EH (cell line): ENCODE results near the gene KCTD8.
"Not testable (repeated sequence)": the region's sequence is repeated elsewhere in the genome, so short reads cannot be mapped to it uniquely, and the experiment has no call there.

Experiments
- DNase-seq: peaks from one replicate; pipeline ENCODE4 v3.0.0-alpha.2; 2015; ENCODE audit warnings: low read depth

The KCTD8 gene

DNA sequence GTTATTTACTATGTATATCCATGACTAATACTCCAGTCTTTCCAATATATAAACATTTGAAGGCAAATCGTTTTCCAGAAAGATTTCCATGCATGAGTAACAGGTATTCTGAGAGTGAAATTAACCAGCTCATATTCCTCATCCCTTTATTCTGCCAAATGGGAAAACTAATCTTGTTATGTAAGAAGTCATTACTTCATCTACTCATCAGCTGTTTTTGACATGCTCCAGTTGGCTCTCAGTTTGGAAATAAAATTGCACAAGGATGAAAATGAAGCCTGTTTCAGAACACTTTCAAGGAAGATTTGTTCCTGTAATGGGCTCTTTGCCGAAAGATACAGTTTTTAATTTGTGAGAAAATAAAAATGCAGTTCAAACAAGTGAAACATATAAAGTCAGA lies 121.9 kb downstream of the KCTD8 start:
- no peak for DNase-seq

DNA sequence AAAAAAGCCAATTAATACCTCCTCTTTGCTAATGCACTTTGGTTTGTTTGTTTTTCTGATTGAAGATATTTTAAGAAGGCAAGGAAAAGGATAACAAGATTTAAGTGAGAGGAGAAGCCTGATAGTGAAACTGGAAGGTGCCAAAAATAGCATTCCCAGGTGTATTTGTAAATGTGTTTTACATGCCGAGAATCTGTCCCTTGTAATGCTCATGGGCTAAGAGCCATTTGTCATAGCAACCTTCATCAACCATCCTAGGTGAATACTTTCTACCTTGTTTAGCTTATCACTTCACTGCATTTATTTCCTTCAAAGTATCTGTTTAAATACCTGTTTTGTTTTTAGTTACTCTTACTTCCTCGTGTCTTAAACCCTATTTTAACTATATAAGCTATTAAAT lies 127.8 kb downstream of the KCTD8 start:
- DNase-seq = no peak

DNA sequence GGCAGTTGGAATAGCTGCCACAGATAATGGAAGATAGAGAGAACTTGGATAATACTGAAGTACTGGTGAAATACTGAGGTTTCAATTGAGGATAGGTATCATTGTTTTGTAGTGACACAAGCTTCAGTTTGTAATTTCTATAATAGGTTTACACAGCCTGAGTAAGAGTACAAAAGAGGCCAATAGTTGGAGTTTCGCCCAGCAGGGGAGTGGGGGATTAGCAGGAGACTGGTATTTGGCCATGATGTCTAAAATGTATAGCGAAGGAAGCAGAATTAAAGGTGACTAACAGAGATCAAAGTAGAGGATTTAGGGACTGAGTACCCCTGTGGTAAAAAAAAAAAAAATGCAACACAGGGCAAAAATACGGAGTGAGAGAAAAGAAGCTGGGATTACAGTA lies 129.5 kb downstream of the KCTD8 start:
- DNase-seq = no peak

DNA sequence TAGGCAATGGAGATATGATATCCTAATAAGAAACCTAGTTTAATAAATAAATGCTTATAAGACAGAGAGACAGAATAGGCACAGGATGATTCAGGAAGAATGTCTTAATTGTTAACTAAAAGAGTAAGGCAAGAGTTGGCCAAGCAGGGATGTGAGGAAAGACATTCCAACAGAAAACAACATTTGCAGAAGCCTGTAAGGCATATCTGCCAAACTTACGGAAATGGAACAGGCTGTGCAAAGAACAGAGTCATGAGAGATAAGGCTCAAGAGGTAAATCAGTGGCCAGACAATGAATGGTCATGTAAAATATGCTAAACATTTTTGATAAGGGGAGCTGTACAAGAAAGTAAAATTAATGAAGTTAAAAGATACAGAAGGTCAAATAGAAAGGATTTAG lies 134.9 kb downstream of the KCTD8 start:
- no peak for DNase-seq

DNA sequence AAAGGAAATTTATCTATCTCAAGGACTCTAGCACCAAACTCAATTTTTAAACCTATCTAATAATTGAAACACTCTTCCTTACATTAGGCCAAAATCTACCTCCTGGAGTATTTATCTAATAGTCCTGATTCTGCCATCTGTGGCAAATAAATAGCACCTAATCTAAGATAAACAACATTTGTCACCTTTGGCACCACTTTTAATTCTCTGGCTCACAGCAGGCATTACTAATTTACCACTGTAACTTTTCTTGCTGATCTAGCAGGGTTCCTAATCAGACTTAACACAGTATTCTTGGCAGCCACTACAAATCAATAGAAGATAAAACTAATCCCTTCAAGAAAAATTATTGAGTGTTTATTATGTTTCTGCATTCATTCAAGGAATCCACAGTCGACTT lies 161.1 kb downstream of the KCTD8 start:
- DNase-seq = no peak

DNA sequence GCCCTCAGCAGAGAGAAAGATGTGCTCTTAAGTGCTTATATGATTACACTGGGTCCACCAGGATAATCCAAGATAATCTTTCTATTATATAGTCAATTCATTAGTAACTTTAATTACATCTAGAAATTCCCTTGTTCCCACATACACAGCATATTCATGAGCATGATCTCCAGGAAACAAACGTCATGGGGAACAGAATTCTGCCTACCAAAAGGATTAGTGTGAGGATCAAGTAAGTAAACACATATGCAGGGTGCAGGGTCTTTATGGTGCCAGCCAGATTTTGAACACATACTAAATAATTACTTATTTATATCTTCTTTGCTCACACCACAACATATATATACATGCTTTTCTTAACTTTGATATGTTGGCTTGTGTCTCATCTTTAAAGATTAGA lies 169.1 kb downstream of the KCTD8 start:
- DNase-seq = no peak

DNA sequence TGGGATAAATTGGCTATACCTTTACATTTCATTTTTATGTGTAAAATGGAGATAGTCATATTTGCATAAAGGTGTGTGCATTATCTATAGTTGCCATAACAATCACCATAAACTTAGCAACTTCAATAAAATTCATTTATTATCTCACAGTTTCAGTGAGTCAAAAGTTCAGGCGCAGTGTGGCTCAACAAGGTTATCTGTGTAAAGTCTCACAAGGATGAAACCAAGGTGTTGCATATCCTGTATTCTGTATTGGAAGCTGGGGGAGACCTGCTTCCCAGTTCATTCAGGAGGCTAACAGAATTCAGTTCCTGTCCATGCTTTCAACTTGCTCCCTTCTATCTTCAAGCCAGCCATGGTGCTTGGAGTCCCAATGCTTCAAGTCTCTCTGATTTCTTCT lies 169.5 kb downstream of the KCTD8 start:
- DNase-seq = no peak

DNA sequence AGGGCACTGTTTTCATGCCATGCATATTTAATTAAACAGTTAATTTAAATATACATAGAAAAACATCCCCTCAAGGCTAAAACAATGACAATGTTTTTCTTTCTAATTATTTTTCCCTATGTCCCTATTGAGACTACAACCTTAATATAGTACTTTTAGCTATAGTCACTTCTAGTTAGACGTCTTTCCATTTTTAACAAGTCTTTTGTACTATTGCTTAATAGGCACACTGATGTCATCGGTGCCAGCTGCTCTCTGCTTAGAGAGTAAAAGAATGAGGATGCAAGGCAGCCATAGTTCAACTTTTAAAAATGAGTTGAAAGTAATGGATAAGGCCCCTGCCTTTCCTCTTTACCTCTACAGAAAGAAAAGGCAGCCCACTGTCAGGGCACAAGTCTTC lies 191.1 kb downstream of the KCTD8 start:
- no peak for DNase-seq

DNA sequence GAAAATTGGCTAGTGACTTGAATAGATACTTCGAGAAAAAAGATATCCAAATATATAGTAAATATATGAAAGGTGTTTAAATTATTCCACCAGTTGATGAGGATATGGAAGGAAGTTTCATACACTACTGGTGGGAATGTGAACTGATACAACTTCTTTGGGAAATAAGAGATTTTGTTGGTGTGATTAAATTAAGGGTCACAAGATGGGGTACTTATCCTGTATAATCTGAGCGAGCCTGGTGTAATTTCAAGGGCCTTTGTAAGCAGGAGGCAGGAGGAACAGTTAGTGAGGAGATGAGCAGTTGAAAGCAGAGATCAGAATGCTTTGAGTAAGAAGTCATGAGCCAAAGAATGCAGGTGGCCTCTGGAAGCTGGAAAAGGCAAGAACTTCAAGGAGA lies 192.2 kb downstream of the KCTD8 start:
- DNase-seq = no peak

DNA sequence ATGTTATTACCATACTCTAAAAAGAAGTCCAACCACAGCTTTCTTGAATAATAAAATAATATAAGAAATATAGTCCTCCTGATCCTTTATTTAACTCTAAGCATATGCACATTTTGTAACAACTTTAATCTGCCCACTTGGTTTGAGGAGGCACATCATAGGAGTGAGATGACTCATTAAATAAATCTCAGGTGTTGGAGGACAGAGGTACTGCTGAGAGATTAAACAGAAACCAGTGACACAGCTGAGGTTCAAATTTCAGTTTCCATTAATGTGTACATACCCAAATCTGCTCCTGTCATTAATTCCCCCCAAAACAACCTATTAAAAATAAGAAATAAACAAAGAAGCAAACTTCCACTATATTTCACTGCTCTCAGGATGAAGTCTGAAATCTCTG lies 211.0 kb downstream of the KCTD8 start:
- no peak for DNase-seq

DNA sequence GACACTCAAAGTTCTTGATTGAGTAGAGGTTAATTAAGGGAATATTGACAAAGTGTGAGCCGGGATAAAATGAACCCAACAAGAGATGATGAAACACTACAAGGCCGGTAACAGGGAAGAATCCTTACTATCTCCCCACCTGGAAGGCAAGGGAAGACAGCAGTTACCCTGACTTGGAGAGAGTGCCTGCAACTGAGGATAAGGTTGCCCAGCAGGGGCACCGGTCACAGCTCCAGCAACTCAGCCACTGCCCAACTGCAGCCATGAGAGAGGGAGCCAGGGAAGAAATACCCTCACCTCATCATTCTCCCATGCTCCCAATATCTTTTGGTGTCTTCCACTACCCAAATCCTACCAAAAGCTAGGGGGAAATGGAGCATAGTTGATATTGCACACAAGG lies 212.7 kb downstream of the KCTD8 start:
- no peak for DNase-seq

DNA sequence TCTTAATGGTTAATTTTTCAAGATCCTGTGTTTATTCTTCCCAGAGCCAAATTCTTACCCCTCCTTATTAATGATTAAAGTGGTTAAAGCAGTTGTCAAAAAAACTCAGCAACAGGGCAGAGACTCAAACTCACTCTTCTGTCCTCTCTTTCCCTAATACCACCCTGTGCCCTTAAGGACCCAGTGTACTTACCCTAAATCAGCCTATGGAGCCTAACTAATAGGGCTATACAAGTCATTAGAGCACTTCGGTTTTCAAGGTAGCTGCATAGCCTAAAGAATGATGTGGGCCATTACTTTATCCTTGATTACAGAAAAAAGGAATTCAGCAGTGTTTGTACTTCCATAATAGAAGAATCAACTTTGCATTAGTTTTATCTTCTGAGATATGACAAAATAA lies 216.3 kb downstream of the KCTD8 start:
- no peak for DNase-seq

DNA sequence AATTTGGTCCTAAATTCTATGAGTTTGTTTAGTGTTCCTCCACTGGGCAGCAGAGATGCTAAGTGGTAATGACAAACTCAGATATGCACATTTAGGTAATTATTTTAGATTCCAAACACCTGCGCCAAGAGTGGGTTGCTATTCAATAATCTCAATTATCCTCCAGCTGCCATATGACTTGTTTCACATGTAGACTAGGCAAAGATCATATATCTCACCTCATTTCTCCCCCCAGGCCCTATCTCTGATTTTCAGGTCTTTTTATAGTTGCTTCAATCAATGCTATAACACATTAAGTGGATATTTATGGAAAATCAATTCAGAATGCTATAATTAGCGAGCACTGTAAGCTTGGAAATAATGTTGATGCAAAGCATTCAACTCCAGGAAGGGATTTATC lies 217.6 kb downstream of the KCTD8 start:
- DNase-seq = no peak

DNA sequence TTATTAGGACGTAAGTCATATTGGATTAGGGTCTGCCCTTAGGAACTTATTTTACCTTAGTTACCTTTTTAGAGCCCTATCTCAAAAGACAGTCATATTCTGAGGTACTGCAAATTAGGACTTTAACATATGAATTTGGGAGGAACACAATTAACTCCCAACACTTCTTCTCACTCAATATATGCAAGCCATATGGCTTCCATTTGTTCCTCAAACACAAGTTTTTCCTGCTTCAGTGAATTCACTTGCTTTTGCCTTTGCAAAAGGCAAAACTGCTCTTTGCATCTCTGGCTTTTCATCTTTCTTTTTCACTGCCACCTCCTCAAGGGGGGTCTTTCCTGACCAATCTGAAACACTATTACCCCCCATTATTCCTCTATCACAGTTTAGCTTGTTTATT lies 220.3 kb downstream of the KCTD8 start:
- DNase-seq = no peak

DNA sequence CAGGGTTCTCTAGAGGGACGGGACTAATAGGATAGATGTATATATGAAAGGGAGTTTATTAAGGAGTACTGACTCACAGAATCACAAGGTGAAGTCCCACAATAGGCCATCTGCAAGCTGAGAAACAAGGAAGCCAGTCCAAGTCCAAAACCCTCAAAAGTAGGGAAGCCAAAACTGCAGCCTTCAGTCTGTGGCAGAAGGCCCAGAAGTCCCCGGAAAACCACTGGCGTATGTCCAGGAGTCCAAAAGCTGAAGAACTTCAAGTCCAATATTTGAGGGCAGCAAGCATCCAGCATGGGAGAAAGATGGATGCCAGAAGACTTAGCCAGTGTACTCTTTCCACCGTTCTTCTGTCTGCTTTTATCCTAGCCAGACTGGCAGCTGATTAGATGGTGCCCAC lies 227.2 kb downstream of the KCTD8 start:
- no peak for DNase-seq

DNA sequence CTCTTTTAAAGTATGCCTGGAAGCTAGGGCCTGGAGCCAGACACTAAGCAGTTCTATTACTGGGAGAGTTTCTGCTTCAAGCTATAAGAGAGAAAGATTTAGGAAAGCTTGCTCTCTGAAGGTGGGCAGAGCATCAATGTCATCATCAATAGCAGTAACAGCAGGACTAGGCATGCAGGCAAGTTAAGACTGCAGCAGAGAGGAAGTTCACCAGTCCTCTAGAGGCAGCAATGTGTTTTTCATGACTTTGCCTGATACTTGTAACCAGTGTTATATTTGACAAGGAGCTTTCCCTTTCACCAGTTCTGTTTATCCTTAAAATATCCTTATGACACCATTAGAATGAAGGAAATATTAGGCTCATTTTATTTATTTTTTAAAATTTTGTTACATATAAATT lies 237.9 kb downstream of the KCTD8 start:
- no peak for DNase-seq

DNA sequence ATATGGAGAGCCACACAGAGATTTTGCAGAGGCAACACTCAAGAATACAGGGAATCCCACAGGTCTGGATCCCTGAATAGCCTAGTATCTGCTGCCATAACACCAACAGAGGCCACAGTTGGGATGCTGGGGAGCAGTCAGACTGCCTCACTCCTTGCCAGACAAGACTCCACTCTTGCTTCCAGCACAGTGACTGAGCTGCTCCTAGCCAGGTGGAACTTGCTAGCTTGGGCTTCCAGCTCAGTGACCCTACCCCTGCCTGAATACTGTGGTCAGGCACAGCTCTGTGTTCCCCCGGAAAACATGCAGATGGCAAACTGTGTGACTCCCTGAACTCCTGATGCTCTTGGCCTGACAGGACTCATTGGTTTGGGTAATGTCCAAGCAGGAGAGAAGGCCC lies 251.8 kb downstream of the KCTD8 start:
- no peak for DNase-seq

DNA sequence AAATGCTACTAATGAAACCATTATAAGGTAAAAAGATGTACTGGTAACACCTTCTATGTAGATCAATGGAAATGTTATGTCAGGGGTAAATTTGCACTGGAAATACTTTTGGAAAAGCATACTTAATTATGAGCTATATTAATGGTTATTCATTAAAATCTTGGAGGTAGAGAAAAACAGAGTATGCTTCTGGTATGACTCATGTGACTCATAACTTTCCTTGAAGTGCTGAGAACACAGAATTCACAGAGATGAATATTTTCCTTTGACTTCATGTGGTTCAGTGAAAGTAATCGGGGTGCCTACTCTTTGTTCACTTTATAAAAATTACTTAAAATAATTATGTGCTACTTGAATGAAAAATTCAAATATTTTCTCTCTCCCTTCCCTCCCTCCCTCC lies 254.2 kb downstream of the KCTD8 start:
- no peak for DNase-seq

DNA sequence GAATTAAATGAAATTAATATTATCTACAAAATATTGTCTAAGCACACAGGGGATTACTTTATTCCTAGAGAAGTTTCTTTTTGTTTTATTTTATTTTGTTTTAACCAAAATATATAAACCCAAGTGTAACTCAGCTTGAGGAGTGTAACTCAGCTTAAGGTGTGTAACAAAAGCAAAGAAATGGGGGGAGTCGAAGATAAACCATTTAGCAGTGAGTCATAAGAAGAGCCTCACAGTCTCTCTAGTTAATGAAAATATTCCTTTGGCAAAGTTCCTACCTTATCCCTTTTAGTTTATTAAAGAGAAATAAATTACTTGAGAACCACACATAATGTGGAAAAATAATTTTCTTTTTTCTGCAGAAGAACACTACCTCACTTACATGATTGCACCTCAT lies 261.8 kb downstream of the KCTD8 start:
- no peak for DNase-seq

DNA sequence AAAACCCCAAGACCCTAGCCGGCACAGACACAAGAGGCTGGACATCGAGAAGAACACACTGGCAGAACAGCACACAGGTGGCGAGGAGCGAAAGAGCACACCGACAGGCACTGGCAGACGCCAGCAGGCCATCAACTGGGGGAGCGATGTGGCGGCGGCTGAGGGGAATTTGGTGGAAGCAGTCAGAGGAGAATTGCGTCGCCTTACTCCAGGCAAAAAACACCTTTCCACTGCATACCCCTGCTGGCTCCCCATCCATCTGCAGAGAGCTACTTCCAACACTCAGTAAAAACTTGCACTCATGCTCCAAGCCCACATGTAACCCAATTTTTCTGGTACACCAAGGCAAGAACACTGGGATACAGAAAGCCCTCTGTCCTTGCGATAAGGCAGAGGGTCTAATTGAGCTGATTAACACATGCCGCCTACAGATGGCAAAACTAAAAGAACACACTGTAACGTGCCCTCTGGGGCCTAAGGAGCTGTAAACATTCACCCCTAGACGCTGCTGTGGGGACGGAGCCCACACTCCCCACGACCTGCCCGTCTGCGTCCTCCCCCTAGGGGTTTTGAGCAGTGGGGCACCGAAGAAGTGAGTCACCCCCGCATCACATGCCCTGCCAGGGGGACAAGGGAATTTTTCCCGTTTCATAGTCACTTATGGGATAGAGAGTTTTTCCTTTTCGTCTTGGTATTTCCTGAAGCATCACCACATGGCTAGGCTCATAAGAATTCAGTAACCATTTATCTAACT lies 262.3 kb downstream of the KCTD8 start:
- DNase-seq = no peak

DNA sequence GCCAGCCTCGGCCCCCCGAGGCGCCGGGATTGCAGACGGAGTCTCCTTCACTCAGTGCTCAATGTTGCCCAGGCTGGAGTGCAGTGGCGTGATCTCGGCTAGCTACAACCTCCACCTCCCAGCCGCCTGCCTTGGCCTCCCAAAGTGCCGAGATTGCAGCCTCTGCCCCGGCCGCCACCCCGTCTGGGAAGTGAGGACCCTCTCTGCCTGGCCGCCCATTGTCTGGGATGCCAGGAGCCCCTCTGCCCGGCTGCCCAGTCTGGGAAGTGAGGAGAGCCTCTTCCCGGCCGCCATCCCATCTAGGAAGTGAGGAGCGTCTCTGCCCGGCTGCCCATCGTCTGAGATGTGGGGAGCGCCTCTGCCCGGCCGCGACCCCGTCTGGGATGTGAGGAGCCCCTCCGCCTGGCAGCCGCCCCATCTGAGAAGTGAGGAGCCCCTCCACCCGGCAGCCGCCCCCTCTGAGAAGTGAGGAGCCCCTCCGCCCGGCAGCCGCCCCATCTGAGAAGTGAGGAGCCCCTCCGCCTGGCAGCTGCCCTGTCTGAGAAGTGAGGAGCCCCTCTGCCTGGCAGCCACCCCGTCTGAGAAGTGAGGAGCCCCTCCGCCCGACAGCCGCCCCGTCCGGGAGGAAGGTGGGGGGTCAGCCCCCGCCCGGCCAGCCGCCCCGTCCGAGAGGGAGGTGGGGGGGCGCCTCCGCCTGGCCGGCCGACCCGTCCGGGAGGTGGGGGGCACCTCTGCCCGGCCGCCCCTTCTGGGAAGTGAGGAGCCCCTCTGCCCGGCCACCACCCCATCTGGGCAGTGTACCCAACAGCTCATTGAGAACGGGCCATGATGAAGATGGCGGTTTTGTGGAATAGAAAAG lies 266.9 kb downstream of the KCTD8 start:
- DNase-seq = not testable (repeated sequence)

DNA sequence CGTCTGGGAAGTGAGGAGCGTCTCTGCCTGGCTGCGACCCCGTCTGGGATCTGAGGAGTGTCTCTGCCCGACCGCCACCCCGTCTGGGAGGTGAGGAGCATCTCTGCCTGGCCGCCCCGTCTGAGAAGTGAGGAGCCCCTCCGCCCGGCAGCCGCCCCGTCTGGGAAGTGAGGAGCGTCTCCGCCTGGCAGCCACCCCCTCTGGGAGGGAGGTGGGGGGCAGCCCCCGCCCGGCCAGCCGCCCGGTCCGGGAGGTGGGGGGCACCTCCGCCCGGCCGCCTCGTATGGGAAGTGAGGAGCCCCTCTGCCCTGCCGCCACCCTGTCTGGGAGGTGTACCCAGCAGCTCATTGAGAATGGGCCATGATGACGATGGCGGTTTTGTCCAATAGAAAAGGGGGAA lies 280.8 kb downstream of the KCTD8 start:
- not testable (repeated sequence) for DNase-seq

DNA sequence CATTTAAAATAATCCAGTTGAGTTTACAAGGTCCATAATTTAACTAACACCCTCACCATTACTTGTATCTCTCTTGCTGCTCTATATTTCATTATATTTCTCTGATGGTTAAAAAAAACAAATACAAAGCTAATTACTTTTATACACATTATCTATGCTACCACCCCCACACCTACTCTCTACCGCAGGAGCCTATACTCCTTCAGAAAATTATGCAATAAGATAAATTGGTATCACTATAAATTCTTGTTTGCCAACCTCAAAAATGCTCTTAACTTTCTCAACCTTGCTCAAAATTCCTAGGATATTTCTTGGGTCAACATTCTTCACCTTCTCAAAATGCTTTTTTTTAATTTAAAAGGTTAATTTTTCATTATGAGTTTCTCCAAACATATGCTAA lies 282.7 kb downstream of the KCTD8 start:
- DNase-seq = no peak
